GM12801 (cell line): ENCODE results near the gene PITPNB.

Experiments
- TF ChIP-seq, protein P1 (sequence below): IDR thresholded peaks from one replicate; pipeline ENCODE4 v1.5.1; 2011; ENCODE audit warnings: control low read depth; ENCODE audit not compliant: insufficient read length; ENCODE audit errors: extremely low read depth

PITPNB gene

DNA sequence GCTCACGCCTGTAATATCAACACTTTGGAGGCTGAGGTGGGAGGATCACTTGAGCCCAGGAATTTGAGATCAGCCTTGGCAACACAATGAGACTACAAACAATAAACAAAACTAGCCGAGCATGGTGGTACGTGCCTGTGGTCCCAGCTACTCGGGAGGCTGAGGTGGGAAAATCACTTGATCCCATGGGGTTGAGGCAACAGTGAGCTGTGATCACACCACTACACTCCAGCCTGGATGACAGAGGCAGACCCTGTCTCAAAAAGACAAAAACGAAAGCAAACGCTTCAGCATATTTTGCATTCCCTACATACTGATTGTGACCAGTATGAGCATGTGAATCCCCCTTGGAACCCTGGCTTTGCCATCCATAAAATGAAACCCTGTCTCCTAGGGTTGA, 83.6 kb downstream of the PITPNB start:
- TF ChIP-seq, protein P1, sequence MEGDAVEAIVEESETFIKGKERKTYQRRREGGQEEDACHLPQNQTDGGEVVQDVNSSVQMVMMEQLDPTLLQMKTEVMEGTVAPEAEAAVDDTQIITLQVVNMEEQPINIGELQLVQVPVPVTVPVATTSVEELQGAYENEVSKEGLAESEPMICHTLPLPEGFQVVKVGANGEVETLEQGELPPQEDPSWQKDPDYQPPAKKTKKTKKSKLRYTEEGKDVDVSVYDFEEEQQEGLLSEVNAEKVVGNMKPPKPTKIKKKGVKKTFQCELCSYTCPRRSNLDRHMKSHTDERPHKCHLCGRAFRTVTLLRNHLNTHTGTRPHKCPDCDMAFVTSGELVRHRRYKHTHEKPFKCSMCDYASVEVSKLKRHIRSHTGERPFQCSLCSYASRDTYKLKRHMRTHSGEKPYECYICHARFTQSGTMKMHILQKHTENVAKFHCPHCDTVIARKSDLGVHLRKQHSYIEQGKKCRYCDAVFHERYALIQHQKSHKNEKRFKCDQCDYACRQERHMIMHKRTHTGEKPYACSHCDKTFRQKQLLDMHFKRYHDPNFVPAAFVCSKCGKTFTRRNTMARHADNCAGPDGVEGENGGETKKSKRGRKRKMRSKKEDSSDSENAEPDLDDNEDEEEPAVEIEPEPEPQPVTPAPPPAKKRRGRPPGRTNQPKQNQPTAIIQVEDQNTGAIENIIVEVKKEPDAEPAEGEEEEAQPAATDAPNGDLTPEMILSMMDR: no peak

DNA sequence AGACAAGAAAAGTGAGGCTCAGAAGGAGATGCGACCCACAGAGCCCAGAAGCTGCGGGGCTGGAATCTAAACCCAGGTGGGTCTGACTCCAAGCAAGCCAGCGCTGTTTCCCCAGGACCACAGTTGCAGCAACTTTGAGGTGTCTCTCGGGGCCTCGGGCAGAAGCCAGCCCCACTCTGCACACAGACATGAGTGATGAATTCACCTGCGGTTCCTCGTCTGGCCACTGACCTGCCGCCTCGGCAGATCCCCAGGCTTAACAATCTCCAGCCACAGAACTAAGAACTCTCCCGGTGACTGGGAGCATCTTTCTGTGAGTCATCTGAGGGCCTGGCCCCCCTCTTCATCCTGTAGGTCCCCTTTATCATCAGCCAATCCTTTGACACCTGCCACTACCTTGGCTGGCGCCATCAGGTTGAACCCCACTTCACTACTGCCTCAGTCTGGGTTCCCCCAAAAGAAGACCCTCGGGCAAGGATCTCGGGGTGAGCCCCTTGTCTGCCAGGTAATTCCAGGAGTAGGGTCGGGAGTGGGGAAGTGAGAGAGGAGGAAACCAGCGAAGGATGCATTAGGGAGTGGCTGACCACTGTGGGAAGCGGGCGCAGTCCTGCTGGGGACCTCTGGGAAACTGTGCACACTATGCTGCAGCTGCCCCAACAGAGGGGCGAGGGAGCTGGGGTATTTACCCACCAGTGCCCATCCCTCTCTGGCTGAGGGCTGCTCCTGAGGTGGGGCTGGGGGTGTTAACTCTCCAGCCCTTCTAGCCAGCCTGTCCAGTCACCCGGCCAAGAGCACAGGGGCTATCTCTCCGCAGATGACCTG, 84.5 kb downstream of the PITPNB start:
- TF ChIP-seq, protein P1: no peak

DNA sequence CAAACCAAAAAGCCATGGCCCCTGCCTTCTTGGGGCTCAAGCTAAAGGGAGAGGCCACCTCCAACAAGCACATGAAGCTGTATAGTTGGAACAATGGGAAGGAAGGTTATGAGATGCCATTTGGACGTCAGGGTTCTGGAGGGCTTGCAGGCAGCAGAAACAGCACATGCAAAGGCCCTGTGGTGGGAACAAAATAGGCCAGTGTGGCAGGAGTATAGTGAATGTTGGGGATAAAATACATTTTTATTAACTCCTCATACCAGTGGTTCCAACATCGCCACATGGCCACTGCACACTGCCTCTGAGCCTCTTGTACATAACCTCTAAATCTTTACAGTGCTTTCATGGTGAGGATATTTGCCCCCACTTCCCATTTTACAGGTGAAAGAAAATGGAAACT, 85.3 kb downstream of the PITPNB start:
- TF ChIP-seq, protein P1: no peak

- TF ChIP-seq, protein P1: no peak
Measured at GRCh38 chr22:27832606-27833005, 86.5 kb downstream of the PITPNB start.

- TF ChIP-seq, protein P1: no peak
Measured at GRCh38 chr22:27829620-27830019, 89.4 kb downstream of the PITPNB start.

GRCh38 chr22:27827604-27828587, 91.2 kb downstream of the PITPNB start:
- TF ChIP-seq, protein P1: no peak

DNA sequence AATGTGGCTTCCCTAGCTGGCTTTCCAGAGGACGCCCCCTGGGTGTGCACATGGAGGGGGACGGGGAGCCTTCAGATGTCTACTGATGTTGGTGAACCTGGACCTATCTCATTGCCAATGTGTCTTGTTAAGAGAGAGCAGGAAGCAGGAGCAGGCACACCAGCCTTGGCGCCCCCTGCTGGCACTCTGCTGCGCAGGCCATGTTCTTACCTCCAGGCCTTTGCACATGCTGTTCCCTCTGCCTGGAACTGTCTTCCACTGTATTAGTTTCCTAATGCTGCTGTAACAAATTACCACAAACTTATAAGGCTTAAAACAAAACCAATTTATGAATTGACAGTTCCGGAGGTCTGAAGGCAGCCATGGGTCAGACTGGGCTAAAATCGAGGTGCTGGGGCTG, 93.9 kb downstream of the PITPNB start:
- TF ChIP-seq, protein P1: no peak
